HEK293 (cell line): Measurements from ENCODE around the gene STRN4.

Experiments used
- CTCF ChIA-PET: fragments of 350-600 bp; formaldehyde crosslinking; extraction: SDS; loops from one replicate; lab custom pipeline; 2021; ENCODE audit warnings: antibody characterized with exemption; lab: Yijun Ruan, JAX
- POLR2A ChIA-PET: fragments of 300-600 bp; formaldehyde crosslinking; extraction: SDS; loops from one replicate; lab custom pipeline; 2020; ENCODE audit warnings: antibody characterized with exemption, inconsistent platforms; lab: Yijun Ruan, JAX
- H3K27ac ChIP-seq: fragments of 200-500 bp; sonication (Bioruptor generic); 2 replicates; pipeline ENCODE4 v1.5.1; 2014; ENCODE audit warnings: low read depth, low read length, control low read depth, inconsistent platforms; ENCODE audit errors: extremely low read depth
- H3K36me3 ChIP-seq, 2 experiments: fragments of 200-500 bp in 1 of 2; sonication (Bioruptor generic) in 1 of 2; 1 replicate in 1 of 2; 2 replicates in 1 of 2; pipeline ENCODE4 v1.5.1; 2014 to 2017; ENCODE audit warnings: inconsistent platforms in 2 of 2, low read length in 2 of 2; ENCODE audit not compliant: control insufficient read depth in 2 of 2, insufficient read depth in 1 of 2
- H3K4me1 ChIP-seq: fragments of 200-500 bp; sonication (Bioruptor generic); 2 replicates; pipeline ENCODE4 v1.5.1; 2014; ENCODE audit warnings: mild to moderate bottlenecking, low read length, inconsistent platforms; ENCODE audit not compliant: control insufficient read depth, insufficient read depth
- H3K4me3 ChIP-seq: 2 replicates; pipeline ENCODE4 v1.5.1; 2011; ENCODE audit warnings: low read depth, mild to moderate bottlenecking, control low read depth, low read length, moderate library complexity
- H3K9me3 ChIP-seq: fragments of 200-500 bp; sonication (Bioruptor generic); 2 replicates; pipeline ENCODE4 v1.5.1; 2014; ENCODE audit warnings: low read depth, low read length, inconsistent platforms; ENCODE audit not compliant: control insufficient read depth, insufficient read depth
- BCL11A ChIP-seq: fragments of 450-650 bp; formaldehyde crosslinking; IDR thresholded peaks from 2 replicates; pipeline ENCODE4 v1.5.1; 2016; ENCODE audit warnings: low read depth, missing biosample characterization, missing genetic modification characterization
- GLI4 ChIP-seq: fragments of 450-650 bp; formaldehyde crosslinking; IDR thresholded peaks from 2 replicates; pipeline ENCODE4 v1.5.1; 2016; ENCODE audit warnings: missing biosample characterization, missing genetic modification characterization
- HOXA7 ChIP-seq: sonication (generic); formaldehyde crosslinking; IDR thresholded peaks from 2 replicates; pipeline ENCODE4 v1.8.1; 2022; ENCODE audit warnings: missing genetic modification reagents, borderline replicate concordance
- HOXC10 ChIP-seq: sonication (generic); formaldehyde crosslinking; IDR thresholded peaks from 2 replicates; pipeline ENCODE4 v1.8.1; 2023; ENCODE audit warnings: mild to moderate bottlenecking, missing genetic modification reagents
- KLF7 ChIP-seq: fragments of 450-650 bp; formaldehyde crosslinking; IDR thresholded peaks from 2 replicates; pipeline ENCODE4 v1.5.1; 2016; ENCODE audit warnings: missing biosample characterization, missing genetic modification characterization, borderline replicate concordance
- PATZ1 ChIP-seq: fragments of 450-650 bp; formaldehyde crosslinking; IDR thresholded peaks from 2 replicates; pipeline ENCODE4 v1.5.1; 2016; ENCODE audit warnings: missing biosample characterization, missing genetic modification characterization
- SP2 ChIP-seq: fragments of 450-650 bp; formaldehyde crosslinking; IDR thresholded peaks from 2 replicates; pipeline ENCODE4 v1.5.1; 2016; ENCODE audit warnings: missing biosample characterization, missing genetic modification characterization
- SP7 ChIP-seq: fragments of 450-650 bp; formaldehyde crosslinking; IDR thresholded peaks from 2 replicates; pipeline ENCODE4 v1.5.1; 2016; ENCODE audit warnings: missing biosample characterization, missing genetic modification characterization
- ZBTB17 ChIP-seq: fragments of 450-650 bp; formaldehyde crosslinking; IDR thresholded peaks from 2 replicates; pipeline ENCODE4 v1.5.1; 2016; ENCODE audit warnings: missing biosample characterization, missing genetic modification characterization
- ZBTB48 ChIP-seq: fragments of 450-650 bp; formaldehyde crosslinking; IDR thresholded peaks from 2 replicates; pipeline ENCODE4 v1.5.1; 2016; ENCODE audit warnings: missing biosample characterization, missing genetic modification characterization
- ZBTB8A ChIP-seq: fragments of 450-650 bp; formaldehyde crosslinking; IDR thresholded peaks from 2 replicates; pipeline ENCODE4 v1.5.1; 2016; ENCODE audit warnings: missing biosample characterization, missing genetic modification characterization
- ZFHX2 ChIP-seq: fragments of 450-650 bp; formaldehyde crosslinking; conservative IDR thresholded peaks from 2 replicates; pipeline ENCODE4 v1.5.1; 2016; ENCODE audit warnings: missing biosample characterization, missing genetic modification characterization
- ZFP41 ChIP-seq: fragments of 450-650 bp; formaldehyde crosslinking; IDR thresholded peaks from 2 replicates; pipeline ENCODE4 v1.5.1; 2016; ENCODE audit warnings: missing biosample characterization, missing genetic modification characterization, borderline replicate concordance
- ZNF112 ChIP-seq: fragments of 450-650 bp; formaldehyde crosslinking; IDR thresholded peaks from 2 replicates; pipeline ENCODE4 v1.5.0; 2017; ENCODE audit warnings: missing biosample characterization, missing genetic modification characterization
- ZNF132 ChIP-seq: fragments of 450-650 bp; formaldehyde crosslinking; IDR thresholded peaks from 2 replicates; pipeline ENCODE4 v1.5.1; 2017; ENCODE audit warnings: missing biosample characterization, missing genetic modification characterization, borderline replicate concordance
- ZNF140 ChIP-seq: fragments of 450-650 bp; formaldehyde crosslinking; IDR thresholded peaks from 2 replicates; pipeline ENCODE4 v1.5.1; 2016; ENCODE audit warnings: missing biosample characterization, missing genetic modification characterization
- ZNF221 ChIP-seq: fragments of 450-650 bp; formaldehyde crosslinking; IDR thresholded peaks from 2 replicates; pipeline ENCODE4 v1.5.1; 2017; ENCODE audit warnings: missing biosample characterization, missing genetic modification characterization, borderline replicate concordance
- ZNF274 ChIP-seq, 2 experiments: fragments of 200-500 bp in 1 of 2; fragments of 450-650 bp in 1 of 2; sonication (Bioruptor generic) in 1 of 2; formaldehyde crosslinking in 1 of 2; IDR thresholded peaks; 2 replicates each; pipeline versions ENCODE4 v1.5.1 to v1.6.1; 2014 to 2016; ENCODE audit warnings: borderline replicate concordance in 1 of 2, inconsistent platforms in 1 of 2, low read length in 1 of 2, missing biosample characterization in 1 of 2, missing genetic modification characterization in 1 of 2
- ZNF341 ChIP-seq: fragments of 450-650 bp; formaldehyde crosslinking; IDR thresholded peaks from 2 replicates; pipeline ENCODE4; 2016; ENCODE audit warnings: low read depth, missing biosample characterization, missing genetic modification characterization
- ZNF362 ChIP-seq: fragments of 450-650 bp; formaldehyde crosslinking; IDR thresholded peaks from 2 replicates; pipeline ENCODE4 v1.5.1; 2016; ENCODE audit warnings: missing biosample characterization, missing genetic modification characterization
- ZNF530 ChIP-seq: fragments of 450-650 bp; formaldehyde crosslinking; IDR thresholded peaks from 2 replicates; pipeline ENCODE4 v1.5.1; 2016; ENCODE audit warnings: low read depth, missing biosample characterization, missing genetic modification characterization
- ZNF596 ChIP-seq: fragments of 450-650 bp; IDR thresholded peaks from 2 replicates; pipeline ENCODE4 v1.5.0; 2018; ENCODE audit warnings: missing biosample characterization, mild to moderate bottlenecking, missing genetic modification characterization, moderate library complexity
- ZNF677 ChIP-seq: fragments of 450-650 bp; IDR thresholded peaks from 2 replicates; pipeline ENCODE4 v1.5.0; 2018; ENCODE audit warnings: missing biosample characterization, mild to moderate bottlenecking, missing genetic modification characterization, moderate library complexity

Gene STRN4

GRCh38 chr19:46691948-46692347 is 54.3 kb downstream of the STRN4 start:
- ChIA-PET CTCF (interaction anchor here (0.8 to 4.0 kb wide), 3 partner anchors 11 to 149 kb away, joined by 3 to 30 read pairs (median 6); no protein-coding TSS in a partner anchor), POLR2A (no interaction called here)
- peaks cover 87 to 92% of the 10 kb centered on the region in 2 experiments for H3K36me3 ChIP-seq
- no peak for TF ChIP-seq ZNF530 (tag by site-specific recombination)
- no peak for TF ChIP-seq ZNF677 (tag by site-specific recombination)
- no peak for TF ChIP-seq ZBTB17 (tag by site-specific recombination)
- TF ChIP-seq ZNF274 (IDR thresholded peaks at IDR 0.05; ENCODE audit: low read length): no peak
- no peak for TF ChIP-seq ZNF274 (tag by site-specific recombination; IDR thresholded peaks at IDR 0.05; ENCODE audit: borderline replicate concordance)
- TF ChIP-seq ZNF132 (tag by site-specific recombination): no peak
- H3K27ac ChIP-seq: no peak overlapping the region
- H3K4me1 ChIP-seq: no peaks in the 10 kb centered on the region
- H3K4me3 ChIP-seq: no peak overlapping the region
- H3K9me3 ChIP-seq: no peaks in the 10 kb centered on the region

GRCh38 chr19:46691104-46691503 is 55.1 kb downstream of the STRN4 start:
- Histone ChIP-seq H3K4me3 (no peak overlapping the region), H3K36me3 (peaks cover 87 to 89% of the 10 kb centered on the region in 2 experiments), H3K4me1 (no peaks in the 10 kb centered on the region), H3K27ac (no peak overlapping the region), H3K9me3 (no peaks in the 10 kb centered on the region)
- TF ChIP-seq SP2 (tag by site-specific recombination): peak; percentile 41
- TF ChIP-seq ZBTB8A (tag by site-specific recombination): no peak
- no peak for TF ChIP-seq ZBTB48 (tag by site-specific recombination)
- no peak for TF ChIP-seq HOXA7 (CRISPR knock-in tag)
- POLR2A ChIA-PET: interaction anchor here (0.8 kb wide), 1 partner anchor 90 kb away, joined by 3 read pairs; no protein-coding TSS in a partner anchor
- CTCF ChIA-PET: interaction anchor here (0.7 to 4.0 kb wide), 5 partner anchors 12 to 150 kb away, joined by 3 to 30 read pairs (median 6); no protein-coding TSS in a partner anchor

- CTCF ChIA-PET: interaction anchor here (0.6 to 2.3 kb wide), 3 partner anchors 15 to 342 kb away, joined by 3 to 11 read pairs (median 3); partner anchors contain the start of gene PPP5C
Measured at GRCh38 chr19:46689358-46689757, 56.9 kb downstream of the STRN4 start.

More at GRCh38 chr19:46689358-46689757, 56.9 kb downstream of the STRN4 start:
- Histone ChIP-seq H3K27ac (no peak overlapping the region), H3K4me3 (no peak overlapping the region), H3K36me3 (peaks cover 85 to 87% of the 10 kb centered on the region in 2 experiments), H3K4me1 (no peaks in the 10 kb centered on the region), H3K9me3 (no peaks in the 10 kb centered on the region)
- TF ChIP-seq BCL11A (no peak), ZNF132 (tag by site-specific recombination) (no peak), SP7 (tag by site-specific recombination) (no peak), ZNF140 (no peak), ZFHX2 (tag by site-specific recombination) (no peak), KLF7 (tag by site-specific recombination) (no peak), GLI4 (no peak), ZNF362 (no peak), ZNF596 (tag by site-specific recombination) (no peak), PATZ1 (tag by site-specific recombination) (no peak), HOXC10 (CRISPR knock-in tag) (no peak), ZNF221 (tag by site-specific recombination) (no peak), ZNF341 (tag by site-specific recombination) (no peak), ZNF112 (tag by site-specific recombination) (no peak), ZFP41 (tag by site-specific recombination) (no peak)
- POLR2A ChIA-PET: interaction anchor here (0.7 kb wide), 1 partner anchor 53 kb away, joined by 7 read pairs; no protein-coding TSS in a partner anchor
